Measurements from ENCODE around the gene ZNF526.

The ZNF526 gene

DNA sequence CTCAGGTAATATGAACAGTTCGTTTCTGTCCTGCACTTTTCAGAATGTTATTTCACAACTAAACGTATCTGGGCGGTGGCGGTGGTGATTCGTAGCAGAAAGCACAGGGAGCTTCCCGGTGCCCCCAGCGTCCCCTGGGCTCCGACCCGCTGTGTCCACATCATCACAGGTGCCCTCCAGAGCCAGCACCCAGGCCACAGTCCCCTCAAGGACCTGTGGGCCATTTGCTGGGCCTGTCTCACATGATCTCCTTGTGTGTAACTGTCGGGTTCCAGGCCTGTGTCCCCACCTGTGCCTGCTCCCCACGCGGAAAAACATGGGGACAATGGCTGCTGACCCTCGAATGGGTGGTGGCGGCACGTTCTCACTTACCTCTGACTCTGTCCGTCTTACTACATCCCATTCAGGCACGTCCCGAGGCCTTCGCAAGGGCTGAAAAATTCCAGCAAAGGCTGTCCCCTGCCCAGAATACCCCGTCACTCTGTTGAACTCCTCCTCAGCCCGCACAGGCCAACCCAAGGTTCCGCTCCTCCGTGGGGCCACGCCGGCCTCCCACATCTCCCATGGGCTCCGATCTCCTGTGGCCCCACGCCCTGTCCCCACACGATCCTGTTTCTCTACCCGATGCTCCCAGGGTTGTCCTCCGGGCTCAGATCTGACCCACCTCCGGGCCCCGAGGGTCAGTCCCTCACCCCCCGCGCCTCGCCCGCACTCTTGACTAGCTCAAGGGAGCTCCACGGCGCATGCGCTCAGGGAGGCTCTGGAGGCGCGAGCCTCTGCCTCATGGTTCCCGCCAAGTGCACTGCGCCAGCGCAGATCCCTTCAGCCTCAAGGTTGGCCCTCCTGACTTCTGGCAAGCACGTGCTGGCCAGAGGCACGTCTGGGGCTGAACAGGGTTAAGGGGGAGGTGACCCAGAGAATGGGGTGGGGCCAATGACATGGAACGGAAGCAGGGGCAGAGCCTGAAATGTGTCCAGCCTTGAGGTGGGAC is 23.8 kb upstream of the ZNF526 start:
- DNase-seq (ENCODE audit: low spot score): no peak
- POLR2A ChIA-PET (ENCODE audit: low non-redundant PET): no interaction called here
- TF ChIP-seq, protein P1, sequence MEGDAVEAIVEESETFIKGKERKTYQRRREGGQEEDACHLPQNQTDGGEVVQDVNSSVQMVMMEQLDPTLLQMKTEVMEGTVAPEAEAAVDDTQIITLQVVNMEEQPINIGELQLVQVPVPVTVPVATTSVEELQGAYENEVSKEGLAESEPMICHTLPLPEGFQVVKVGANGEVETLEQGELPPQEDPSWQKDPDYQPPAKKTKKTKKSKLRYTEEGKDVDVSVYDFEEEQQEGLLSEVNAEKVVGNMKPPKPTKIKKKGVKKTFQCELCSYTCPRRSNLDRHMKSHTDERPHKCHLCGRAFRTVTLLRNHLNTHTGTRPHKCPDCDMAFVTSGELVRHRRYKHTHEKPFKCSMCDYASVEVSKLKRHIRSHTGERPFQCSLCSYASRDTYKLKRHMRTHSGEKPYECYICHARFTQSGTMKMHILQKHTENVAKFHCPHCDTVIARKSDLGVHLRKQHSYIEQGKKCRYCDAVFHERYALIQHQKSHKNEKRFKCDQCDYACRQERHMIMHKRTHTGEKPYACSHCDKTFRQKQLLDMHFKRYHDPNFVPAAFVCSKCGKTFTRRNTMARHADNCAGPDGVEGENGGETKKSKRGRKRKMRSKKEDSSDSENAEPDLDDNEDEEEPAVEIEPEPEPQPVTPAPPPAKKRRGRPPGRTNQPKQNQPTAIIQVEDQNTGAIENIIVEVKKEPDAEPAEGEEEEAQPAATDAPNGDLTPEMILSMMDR (conservative IDR thresholded peaks at IDR 0.05; ENCODE audit: low read depth): no peak
- CTCF ChIA-PET: interaction anchor here (1.0 kb wide), 1 partner anchor 87 kb away, joined by 3 read pairs; no protein-coding TSS in a partner anchor
- H3K27ac ChIP-seq: peak overlapping the region; percentile 96

DNA sequence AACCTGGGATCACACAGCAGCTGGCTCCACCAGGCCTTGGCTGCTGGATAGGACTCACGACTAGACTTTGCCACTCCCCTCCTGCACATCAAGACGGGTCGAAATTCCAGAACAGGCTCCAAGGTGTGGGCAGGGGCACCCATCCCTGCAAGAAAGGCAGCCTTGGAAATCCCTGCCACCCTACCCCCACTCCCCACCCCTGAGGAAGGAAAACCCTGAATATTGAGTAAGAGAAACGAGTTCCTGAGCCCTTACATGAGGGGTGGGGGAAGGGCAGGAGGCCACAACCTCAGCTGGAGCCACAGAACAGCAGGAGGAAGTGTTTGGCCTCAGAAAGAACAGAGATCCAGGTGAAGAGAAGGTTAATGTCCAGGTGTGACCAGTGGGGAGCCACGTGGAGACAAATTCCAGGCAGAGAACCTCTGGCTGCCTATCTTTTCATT is 22.7 kb upstream of the ZNF526 start:
- ChIA-PET CTCF (interaction anchor here (0.5 to 1.0 kb wide), 2 partner anchors 89 to 219 kb away, joined by 3 to 6 read pairs; no protein-coding TSS in a partner anchor), POLR2A (ENCODE audit: low non-redundant PET) (interaction anchor here (0.6 to 0.7 kb wide), 2 partner anchors 10 to 21 kb away, joined by 6 to 7 read pairs; no protein-coding TSS in a partner anchor)
- no peak for DNase-seq (ENCODE audit: low spot score)
- TF ChIP-seq, protein P1 (conservative IDR thresholded peaks at IDR 0.05; ENCODE audit: low read depth): no peak
- peak overlapping the region; percentile 96 for H3K27ac ChIP-seq

DNA sequence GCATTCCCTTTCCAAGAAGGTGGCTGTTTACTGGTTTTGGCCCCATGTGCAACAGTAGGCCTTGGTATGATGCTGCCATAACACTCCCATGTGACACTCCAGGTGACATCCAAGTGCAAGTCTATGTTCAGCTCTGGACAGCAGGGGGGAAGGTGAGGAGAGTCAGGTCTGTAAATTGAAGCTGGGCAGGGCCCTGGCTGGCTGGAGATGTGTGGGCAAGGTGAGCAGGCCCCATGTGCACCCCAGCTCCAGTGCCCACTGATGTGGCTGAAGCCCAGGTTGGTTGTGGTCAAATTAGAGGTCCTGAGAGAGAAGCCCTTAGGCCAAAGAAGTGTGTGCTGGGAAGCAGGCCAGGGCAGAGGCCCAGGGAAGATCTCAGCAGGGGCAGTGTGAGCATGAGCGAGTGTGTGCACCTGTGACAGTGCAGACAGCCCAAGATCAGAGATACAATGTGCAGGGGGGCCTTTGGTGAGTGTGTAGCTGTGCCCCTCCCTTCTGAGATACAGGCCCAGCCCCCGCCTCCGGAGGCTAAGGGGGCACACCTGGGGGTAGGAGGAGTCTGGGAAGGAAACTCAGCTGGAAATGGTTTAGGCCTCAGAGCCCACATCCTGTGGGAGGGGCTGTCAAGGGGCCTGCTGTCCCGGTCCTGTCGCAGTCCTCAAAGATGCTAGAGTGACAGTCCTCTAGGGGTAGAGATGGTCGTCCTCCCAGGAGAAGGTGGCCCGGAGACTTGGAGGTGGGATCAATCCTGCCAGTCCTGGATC is 21.3 kb upstream of the ZNF526 start:
- ChIA-PET CTCF (interaction anchor here (0.6 to 0.9 kb wide), 3 partner anchors 7 to 76 kb away, joined by 3 to 4 read pairs (median 3); no protein-coding TSS in a partner anchor), POLR2A (ENCODE audit: low non-redundant PET) (interaction anchor here (0.6 kb wide), 1 partner anchor 29 kb away, joined by 3 read pairs; no protein-coding TSS in a partner anchor)
- DNase-seq (ENCODE audit: low spot score): no peak
- H3K27ac ChIP-seq: peak overlapping the region; percentile 96
- TF ChIP-seq, protein P1 (conservative IDR thresholded peaks at IDR 0.05; ENCODE audit: low read depth): no peak

DNA sequence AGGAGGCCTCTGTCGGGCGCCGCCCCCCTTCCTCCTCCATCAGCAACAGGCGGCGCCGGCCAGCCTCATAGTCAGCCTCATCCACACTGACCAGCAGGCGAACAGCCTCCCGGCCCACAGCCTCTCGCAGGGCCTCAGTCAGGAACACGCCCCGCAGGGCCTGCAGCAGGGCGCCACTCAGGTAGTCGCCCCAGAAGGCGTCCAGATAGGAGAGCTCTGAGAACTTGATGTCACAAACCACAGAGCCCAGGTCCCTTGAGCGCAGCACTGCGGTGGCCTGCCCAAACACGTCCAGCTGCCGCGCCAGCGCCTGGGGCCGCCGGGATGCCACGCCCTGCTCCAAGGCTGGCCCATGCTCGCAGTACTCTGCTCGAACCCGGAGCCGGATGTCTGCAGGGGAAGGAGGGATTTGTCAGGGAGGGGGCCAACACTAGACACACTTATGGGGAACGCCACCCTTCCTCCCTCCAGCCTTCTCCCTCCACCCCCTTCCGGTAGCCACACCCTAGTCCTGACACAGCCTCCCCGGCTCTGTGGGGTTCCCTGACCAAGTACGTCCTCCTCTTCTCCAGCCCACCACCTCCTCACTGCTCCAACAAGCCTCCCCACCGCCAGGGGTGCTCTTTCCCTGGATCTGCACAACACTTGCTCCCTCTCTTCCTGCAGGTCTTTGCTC is 20.5 kb upstream of the ZNF526 start:
- peak; percentile 85 for DNase-seq (ENCODE audit: low spot score)
- POLR2A ChIA-PET (ENCODE audit: low non-redundant PET): no interaction called here
- TF ChIP-seq, protein P1 (conservative IDR thresholded peaks at IDR 0.05; ENCODE audit: low read depth): peak; percentile 49
- peak overlapping the region; percentile 96 for H3K27ac ChIP-seq
- CTCF ChIA-PET: interaction anchor here (0.6 to 1.0 kb wide), 4 partner anchors 8 to 77 kb away, joined by 3 to 8 read pairs (median 4); no protein-coding TSS in a partner anchor

DNA sequence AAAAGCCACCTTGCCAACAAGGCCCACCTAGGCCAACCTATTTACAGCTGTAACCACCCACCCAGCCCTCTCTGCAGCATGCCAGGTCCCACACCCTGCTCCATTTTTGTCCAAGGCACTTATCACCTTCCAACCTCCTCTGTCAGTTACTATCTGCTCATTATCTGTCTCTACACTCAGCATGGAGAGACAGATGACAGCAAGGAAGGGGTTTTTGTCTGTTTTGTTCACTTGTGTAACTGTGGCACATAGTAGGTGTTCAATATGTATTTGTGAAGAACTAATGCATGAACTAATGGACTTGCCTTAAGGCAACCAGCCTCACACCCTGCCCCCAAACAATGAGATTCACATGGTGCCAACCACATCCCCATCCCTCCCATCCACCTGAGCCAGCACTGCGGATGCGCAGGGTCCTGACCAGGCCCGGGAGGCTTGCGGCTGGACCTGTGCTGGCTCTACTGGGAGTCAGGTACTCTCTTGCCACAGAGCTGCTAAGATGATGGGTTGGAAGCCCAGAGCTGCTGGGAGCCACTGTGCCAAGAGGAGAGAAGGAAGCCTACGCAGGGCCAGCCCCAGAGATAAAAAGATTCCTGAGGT is 19.9 kb upstream of the ZNF526 start:
- ChIA-PET POLR2A (ENCODE audit: low non-redundant PET) (no interaction called here), CTCF (interaction anchor here (0.6 to 1.0 kb wide), 4 partner anchors 11 to 77 kb away, joined by 3 to 8 read pairs (median 4); no protein-coding TSS in a partner anchor)
- no peak for DNase-seq (ENCODE audit: low spot score)
- H3K27ac ChIP-seq: peak overlapping the region; percentile 96
- TF ChIP-seq, protein P1 (conservative IDR thresholded peaks at IDR 0.05; ENCODE audit: low read depth): no peak
